ENCODE data around the gene NPR2.
A peak's percentile ranks its signal among the peaks of the same experiment; 100 is the strongest.

NPR2 gene

DNA sequence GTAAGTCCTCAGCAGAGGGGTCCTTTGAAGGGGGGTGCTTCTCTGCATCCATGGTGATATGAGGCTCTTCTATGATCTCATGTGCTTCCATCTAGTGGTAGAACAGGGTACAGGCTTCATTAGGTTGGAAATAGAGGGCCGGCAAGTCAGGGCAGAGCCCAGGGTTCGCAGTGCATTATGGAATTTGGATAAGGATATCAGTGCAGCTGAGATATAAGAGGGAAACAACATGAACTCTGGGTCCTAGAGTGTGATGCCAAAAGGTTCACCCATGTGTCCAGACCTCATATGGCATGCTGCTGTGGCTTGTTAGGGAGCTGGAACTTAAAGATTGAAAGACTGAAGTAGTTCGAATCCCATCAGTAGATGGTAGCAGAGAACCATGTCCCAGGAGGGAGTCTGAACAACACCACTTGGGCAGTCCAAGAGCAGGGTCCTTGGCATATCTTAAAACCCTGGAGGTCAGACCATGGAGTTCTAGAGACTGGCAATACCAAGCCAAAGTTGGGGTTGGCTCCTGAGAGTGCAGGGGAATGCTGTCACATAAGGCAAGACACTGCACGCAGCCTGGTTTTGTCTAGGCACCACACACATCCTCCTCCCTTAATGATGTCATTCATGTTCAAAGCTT lies 34.8 kb downstream of the NPR2 start:
- ChIA-PET POLR2A (interaction anchor here (0.8 to 1.6 kb wide), 2 partner anchors 12 to 94 kb away, joined by 3 to 4 read pairs; partner anchors contain the start of genes CREB3, HINT2 and TLN1), CTCF (interaction anchor here (1.3 to 1.7 kb wide), 3 partner anchors 13 to 56 kb away, joined by 6 to 10 read pairs (median 8); partner anchors contain the start of gene SPAG8)
- peak; percentile 65 for DNase-seq (ENCODE audit: extremely low spot score)

DNA sequence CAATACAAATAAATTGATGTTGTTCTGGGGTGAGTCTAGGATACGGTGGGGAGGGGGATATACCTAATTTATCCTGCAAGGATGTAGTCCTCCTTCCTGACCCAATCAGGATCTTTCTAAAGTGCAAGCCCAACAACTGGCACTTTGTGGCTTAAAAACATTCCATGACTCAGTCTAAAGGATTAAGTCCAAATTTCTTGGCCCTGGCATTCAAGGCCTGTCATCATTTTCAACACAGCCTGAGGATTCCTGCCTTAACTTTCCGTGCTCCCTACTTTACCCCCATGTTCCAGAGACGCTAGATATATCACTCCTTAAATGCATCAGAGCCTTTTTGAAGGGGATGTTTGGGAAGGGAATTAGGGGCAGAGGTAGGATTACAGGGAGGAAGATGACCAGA lies 36.1 kb downstream of the NPR2 start:
- ChIA-PET CTCF (interaction anchor here (1.3 kb wide), 1 partner anchor 37 kb away, joined by 8 read pairs; no protein-coding TSS in a partner anchor), POLR2A (interaction anchor here (1.9 kb wide), 1 partner anchor 13 kb away, joined by 9 read pairs; the partner anchor contains the start of gene HINT2)
- no peak for TF ChIP-seq FOXM1 (IDR thresholded peaks at IDR 0.05; ENCODE audit: borderline replicate concordance)
- no peak for TF ChIP-seq FOXK2 (IDR thresholded peaks at IDR 0.05)
- no peak for TF ChIP-seq ARNT (IDR thresholded peaks at IDR 0.05)
- no peak for TF ChIP-seq SUZ12 (IDR thresholded peaks at IDR 0.05)
- TF ChIP-seq L3MBTL2 (conservative IDR thresholded peaks at IDR 0.05), result no peak
- no peak for TF ChIP-seq FOXA1 (IDR thresholded peaks at IDR 0.05)
- TF ChIP-seq ELF4 (IDR thresholded peaks at IDR 0.05), result no peak
- no peak for TF ChIP-seq SP1 (IDR thresholded peaks at IDR 0.05)
- no peak for TF ChIP-seq BHLHE40 (IDR thresholded peaks at IDR 0.05; ENCODE audit: borderline replicate concordance)
- no peak for DNase-seq (ENCODE audit: extremely low spot score)

More for the DNA sequence above, 34.8 kb downstream of the NPR2 start:
- TF ChIP-seq ELF4 (IDR thresholded peaks at IDR 0.05) (no peak), LEF1 (IDR thresholded peaks at IDR 0.05; ENCODE audit: borderline replicate concordance) (no peak), FOXA1 (IDR thresholded peaks at IDR 0.05) (no peak), SUZ12 (IDR thresholded peaks at IDR 0.05) (no peak)

DNA sequence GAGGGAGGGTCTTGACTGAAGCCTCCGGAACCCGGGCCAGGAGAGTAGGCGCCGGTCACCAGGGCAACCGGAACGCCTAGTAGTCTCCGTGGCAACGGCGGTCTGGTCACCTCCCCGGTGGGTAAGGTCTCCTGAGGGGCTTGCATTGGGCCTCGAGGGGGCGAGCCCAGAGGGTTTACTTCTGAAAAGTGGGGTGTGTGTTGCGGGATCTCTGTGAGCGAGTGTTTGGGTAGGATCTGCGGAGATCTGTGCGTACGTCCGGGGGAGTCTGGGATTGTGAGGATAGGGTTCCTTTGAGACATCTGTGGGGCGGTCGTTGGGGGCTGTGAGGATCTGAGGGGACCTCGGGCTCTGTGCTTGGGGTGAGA lies 37.3 kb downstream of the NPR2 start, which contains the start of gene FAM221B:
TSS of gene FAM221B (minus strand) at position 17 of the 368 bp plus-strand sequence. CDS start 2,571 bp downstream, outside the sequence.
- peak; percentile 9 for DNase-seq (ENCODE audit: extremely low spot score)
- ChIA-PET POLR2A (interaction anchor here (0.6 to 1.9 kb wide), 3 partner anchors 15 to 216 kb away, joined by 3 to 9 read pairs (median 3); partner anchors contain the start of gene HINT2), CTCF (no interaction called here)
- TF ChIP-seq L3MBTL2 (conservative IDR thresholded peaks at IDR 0.05) (0 out of 2 replicates have a peak, but pooled peaks have one; percentile 21), ZNF384 (IDR thresholded peaks at IDR 0.05) (no peak), FOXA1 (IDR thresholded peaks at IDR 0.05) (no peak), HDGF (IDR thresholded peaks at IDR 0.05; ENCODE audit: borderline replicate concordance) (no peak), SUZ12 (IDR thresholded peaks at IDR 0.05) (no peak), FOXM1 (IDR thresholded peaks at IDR 0.05; ENCODE audit: borderline replicate concordance) (no peak)

DNA sequence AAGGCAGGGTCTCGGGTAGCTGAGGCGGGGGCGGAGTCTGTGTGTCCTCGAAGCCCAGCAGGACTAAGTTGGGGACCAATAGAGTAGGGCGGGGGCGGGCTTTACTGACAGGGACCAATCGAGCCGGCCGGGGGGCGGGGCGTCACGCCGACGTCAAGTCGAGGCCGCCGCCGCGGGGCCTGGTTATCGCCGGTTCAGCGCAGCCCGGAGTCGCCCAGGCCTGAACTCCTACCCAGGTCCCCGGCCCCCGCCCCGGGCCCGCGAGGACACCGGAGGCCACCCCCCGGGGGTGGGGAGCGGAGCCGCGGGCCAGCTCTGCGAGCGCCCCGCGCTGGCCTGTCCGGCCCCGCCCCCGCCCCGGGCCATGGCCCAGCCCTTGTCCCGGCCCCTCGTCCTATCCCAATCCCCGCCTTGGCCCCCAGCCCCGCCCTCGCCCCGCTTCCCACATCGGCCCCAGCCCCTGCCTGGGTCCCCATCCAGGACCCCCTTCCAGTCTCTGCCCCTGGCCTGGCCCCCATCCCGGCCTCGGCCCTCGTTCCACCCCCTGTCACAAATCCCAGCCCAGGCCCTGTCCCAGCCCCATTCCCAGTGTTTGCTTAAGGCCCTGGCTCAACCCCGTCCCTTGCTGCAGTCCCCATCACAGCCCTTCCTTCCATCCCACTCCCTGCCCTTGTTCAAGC lies 37.8 kb downstream of the NPR2 start, which contains the start of gene TMEM8B:
TSS of gene TMEM8B (plus strand) at position 145 of the 680 bp plus-strand sequence. CDS start at position 365, 220 bp downstream.
- peak; percentile 95 for DNase-seq (ENCODE audit: extremely low spot score)
- TF ChIP-seq SUZ12 (IDR thresholded peaks at IDR 0.05) (no peak), SP1 (IDR thresholded peaks at IDR 0.05) (no peak), ARNT (IDR thresholded peaks at IDR 0.05) (no peak), BHLHE40 (IDR thresholded peaks at IDR 0.05; ENCODE audit: borderline replicate concordance) (no peak), HDGF (IDR thresholded peaks at IDR 0.05; ENCODE audit: borderline replicate concordance) (no peak), PKNOX1 (IDR thresholded peaks at IDR 0.05) (peak; percentile 45)
- CTCF ChIA-PET, result no interaction called here
- POLR2A ChIA-PET, result interaction anchor here (0.6 to 1.9 kb wide), 3 partner anchors 15 to 217 kb away, joined by 3 to 9 read pairs (median 3); partner anchors contain the start of gene HINT2

DNA sequence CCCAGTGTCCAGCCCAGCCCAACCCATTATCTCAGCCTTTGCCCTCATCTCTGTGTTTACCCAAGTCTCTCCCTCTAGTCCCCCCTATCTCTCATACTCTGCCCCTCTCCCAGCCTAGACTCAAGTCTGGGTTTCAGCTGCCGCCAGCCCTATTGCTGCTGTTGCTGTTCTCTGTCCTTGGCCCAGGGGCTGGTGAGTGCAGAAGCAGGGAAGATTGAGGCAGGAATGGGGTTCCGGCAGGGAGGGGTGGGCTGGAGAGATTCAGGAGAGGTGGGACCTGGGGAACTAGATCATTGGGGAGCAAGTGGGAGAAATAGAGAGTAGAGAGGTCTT lies 38.3 kb downstream of the NPR2 start:
- no peak for TF ChIP-seq ELF4 (IDR thresholded peaks at IDR 0.05)
- TF ChIP-seq NFRKB (IDR thresholded peaks at IDR 0.05), result no peak
- TF ChIP-seq SP1 (IDR thresholded peaks at IDR 0.05), result no peak
- TF ChIP-seq ARNT (IDR thresholded peaks at IDR 0.05), result no peak
- TF ChIP-seq ZNF384 (IDR thresholded peaks at IDR 0.05), result no peak
- no peak for TF ChIP-seq L3MBTL2 (conservative IDR thresholded peaks at IDR 0.05)
- TF ChIP-seq SUZ12 (IDR thresholded peaks at IDR 0.05), result no peak
- no peak for TF ChIP-seq LEF1 (IDR thresholded peaks at IDR 0.05; ENCODE audit: borderline replicate concordance)
- TF ChIP-seq PKNOX1 (IDR thresholded peaks at IDR 0.05), result no peak
- no peak for TF ChIP-seq HDGF (IDR thresholded peaks at IDR 0.05; ENCODE audit: borderline replicate concordance)
- TF ChIP-seq TARDBP (IDR thresholded peaks at IDR 0.05), result no peak
- no peak for TF ChIP-seq BHLHE40 (IDR thresholded peaks at IDR 0.05; ENCODE audit: borderline replicate concordance)
- ChIA-PET CTCF (no interaction called here), POLR2A (no interaction called here)
- no peak for DNase-seq (ENCODE audit: extremely low spot score)

DNA sequence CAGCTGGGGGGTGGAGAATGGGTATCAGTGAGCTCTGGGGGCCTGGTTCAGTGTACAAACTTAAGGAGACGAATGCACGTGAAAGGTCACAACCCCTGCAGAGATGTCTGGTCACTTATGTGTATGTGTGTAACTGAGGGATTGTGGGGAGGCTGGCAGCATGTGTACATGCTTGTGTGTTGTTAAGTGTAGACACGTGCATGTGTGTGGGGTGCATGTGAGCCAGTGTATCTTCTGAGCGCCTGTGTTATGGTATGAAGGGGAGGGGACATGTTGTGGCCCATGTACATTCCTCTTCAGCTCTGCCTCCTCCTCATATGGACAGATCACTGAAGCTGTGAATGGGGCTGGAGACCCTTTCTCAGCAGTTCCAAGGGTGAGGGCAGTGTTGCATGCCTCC lies 39.6 kb downstream of the NPR2 start:
- no peak for DNase-seq (ENCODE audit: extremely low spot score)
- CTCF ChIA-PET, result no interaction called here
- TF ChIP-seq SP1 (IDR thresholded peaks at IDR 0.05) (no peak), NFRKB (IDR thresholded peaks at IDR 0.05) (no peak), ELF4 (IDR thresholded peaks at IDR 0.05) (no peak), L3MBTL2 (conservative IDR thresholded peaks at IDR 0.05) (no peak), BHLHE40 (IDR thresholded peaks at IDR 0.05; ENCODE audit: borderline replicate concordance) (no peak), PKNOX1 (IDR thresholded peaks at IDR 0.05) (no peak), FOXA1 (IDR thresholded peaks at IDR 0.05) (no peak), ZNF384 (IDR thresholded peaks at IDR 0.05) (no peak), FOXK2 (IDR thresholded peaks at IDR 0.05) (no peak), TARDBP (IDR thresholded peaks at IDR 0.05) (no peak), LEF1 (IDR thresholded peaks at IDR 0.05; ENCODE audit: borderline replicate concordance) (no peak), HDGF (IDR thresholded peaks at IDR 0.05; ENCODE audit: borderline replicate concordance) (no peak)
- POLR2A ChIA-PET, result no interaction called here
